22Rv1 (cell line): ENCODE results near the gene MTIF3.

Experiments
- H3K27ac ChIP-seq: fragments of 450-650 bp; 2 replicates; pipeline ENCODE4 v1.5.1; 2017
- ZFX ChIP-seq: fragments of 450-650 bp; IDR thresholded peaks from 2 replicates; pipeline ENCODE4 v1.6.1; 2017; ENCODE audit warnings: antibody characterized with exemption, borderline replicate concordance
- TF ChIP-seq, protein P1 (sequence below): fragments of 450-650 bp; IDR thresholded peaks from 2 replicates; pipeline ENCODE4 v1.5.1; 2017; ENCODE audit warnings: mild to moderate bottlenecking

The MTIF3 gene

DNA sequence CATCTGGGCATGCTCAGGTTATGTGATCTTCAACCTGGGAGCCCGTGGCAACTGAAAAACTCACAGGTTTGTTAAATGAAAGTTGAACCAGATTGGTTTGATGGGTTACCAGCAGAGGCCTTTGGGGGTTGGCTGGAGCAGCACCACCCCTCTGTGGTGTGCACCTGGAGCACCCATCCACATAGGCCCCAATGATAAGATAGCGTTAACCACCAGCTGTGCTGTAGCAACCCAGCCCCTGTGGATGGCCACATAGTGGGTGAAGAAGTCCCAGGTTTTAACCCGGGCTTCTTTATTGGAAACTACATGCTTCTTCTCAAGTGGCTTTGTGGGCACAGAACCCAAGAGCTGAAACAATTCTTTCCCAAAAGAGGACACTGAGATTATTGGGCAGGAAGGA, 22.6 kb upstream of the MTIF3 start:
- TF ChIP-seq, protein P1, sequence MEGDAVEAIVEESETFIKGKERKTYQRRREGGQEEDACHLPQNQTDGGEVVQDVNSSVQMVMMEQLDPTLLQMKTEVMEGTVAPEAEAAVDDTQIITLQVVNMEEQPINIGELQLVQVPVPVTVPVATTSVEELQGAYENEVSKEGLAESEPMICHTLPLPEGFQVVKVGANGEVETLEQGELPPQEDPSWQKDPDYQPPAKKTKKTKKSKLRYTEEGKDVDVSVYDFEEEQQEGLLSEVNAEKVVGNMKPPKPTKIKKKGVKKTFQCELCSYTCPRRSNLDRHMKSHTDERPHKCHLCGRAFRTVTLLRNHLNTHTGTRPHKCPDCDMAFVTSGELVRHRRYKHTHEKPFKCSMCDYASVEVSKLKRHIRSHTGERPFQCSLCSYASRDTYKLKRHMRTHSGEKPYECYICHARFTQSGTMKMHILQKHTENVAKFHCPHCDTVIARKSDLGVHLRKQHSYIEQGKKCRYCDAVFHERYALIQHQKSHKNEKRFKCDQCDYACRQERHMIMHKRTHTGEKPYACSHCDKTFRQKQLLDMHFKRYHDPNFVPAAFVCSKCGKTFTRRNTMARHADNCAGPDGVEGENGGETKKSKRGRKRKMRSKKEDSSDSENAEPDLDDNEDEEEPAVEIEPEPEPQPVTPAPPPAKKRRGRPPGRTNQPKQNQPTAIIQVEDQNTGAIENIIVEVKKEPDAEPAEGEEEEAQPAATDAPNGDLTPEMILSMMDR = no peak
- no peak for TF ChIP-seq ZFX
- no peak overlapping the region for H3K27ac ChIP-seq

DNA sequence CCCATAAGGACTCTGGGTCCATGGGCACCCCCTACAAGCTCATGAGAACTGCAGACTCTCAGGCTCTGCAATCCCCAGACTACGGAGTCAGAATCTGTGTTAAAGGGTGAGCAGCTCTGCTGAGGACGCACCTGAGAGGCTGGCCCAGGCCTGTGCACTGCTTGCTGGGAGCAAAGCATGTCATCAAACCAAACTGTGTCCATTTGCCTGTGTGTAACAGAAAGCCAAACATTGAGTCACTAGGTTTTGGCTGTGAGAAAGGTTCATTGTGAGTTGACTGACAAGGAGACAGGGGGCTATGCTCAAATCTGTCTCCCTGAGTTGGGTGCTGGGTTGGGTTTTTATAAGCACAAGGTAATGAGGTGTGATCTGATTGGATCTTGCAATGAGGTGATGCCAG, 22.1 kb upstream of the MTIF3 start:
- TF ChIP-seq, protein P1 = no peak
- TF ChIP-seq ZFX = no peak
- no peak overlapping the region for H3K27ac ChIP-seq

DNA sequence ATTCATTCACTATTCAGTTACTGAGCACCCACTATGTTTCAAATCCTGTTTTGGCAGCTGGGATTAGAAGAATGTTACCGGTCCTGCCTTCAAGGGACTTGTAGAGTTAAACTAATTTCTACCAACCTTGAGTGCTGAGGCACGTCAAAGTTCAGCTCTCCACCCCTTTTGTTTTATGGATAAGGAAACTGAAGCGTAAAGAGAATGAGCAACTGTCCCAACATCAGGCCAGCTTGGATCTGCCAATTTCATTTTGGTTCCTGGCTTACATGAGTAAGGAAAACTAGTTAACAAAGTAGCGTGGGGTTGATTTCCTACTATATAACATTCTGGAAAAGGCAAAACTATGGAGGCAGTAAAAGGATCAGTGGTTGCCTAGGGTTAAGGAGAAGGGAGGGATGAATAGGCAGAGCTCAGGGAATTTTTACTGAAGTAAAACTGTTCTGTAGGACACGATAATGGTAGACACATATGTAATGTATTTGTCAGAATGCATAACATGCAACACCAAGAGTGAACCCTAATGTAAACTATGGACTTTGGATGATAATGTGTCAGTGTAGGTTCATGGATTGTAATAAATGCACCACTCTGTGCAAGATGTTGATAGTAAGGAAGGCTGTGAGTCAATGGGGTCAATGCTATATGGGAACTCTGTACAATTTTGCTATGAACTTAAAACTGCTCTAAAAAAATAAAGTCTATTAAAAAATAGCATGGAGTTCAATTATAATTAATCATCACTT, 19.9 kb upstream of the MTIF3 start:
- H3K27ac ChIP-seq = no peak overlapping the region
- TF ChIP-seq ZFX = no peak
- TF ChIP-seq, protein P1 = no peak

DNA sequence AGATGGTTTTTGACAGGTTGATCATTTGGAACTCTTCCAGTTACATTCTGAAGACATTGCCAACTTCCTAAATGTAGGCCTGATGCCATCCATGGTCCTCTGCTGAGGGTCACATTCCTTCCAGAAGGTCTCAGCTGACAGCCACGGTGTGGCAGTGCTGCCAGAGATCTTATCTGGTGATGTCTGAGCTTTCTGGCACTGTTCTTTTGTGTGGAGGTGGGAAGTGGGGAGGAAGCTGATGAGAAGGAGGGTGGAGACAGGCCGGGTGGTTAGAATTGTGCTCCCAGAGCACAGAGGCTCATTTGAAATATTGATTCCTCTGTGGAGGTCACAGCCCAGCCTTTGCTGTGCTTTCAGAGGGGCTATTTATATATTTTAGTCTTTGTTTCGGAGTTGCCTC, 16.1 kb upstream of the MTIF3 start:
- no peak overlapping the region for H3K27ac ChIP-seq
- TF ChIP-seq ZFX = no peak
- TF ChIP-seq, protein P1 = no peak

DNA sequence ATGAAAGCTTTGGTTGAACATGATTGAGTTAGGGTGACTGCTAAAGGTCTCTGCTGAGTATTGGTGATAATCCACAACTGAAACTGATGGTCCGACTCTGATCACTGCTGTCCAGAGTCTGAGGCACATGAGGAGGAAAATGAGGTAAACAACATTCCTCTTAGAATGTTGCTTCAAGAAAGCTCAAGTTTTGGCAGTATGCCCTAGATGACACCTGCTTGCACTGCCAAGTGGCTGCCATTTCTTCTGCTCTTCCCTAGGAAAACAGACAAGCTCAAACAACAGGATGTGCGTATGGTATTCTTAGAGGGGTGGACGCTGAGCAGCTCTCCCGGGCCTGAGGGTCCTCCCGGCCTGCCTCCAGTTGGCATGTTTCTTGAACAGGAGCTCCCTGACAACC, 15.2 kb upstream of the MTIF3 start:
- no peak overlapping the region for H3K27ac ChIP-seq
- TF ChIP-seq, protein P1 = no peak
- TF ChIP-seq ZFX = no peak

- TF ChIP-seq, protein P1 = no peak
- TF ChIP-seq ZFX = no peak
- no peak overlapping the region for H3K27ac ChIP-seq
Observed at GRCh38 chr13:27463500-27463899, 13.1 kb upstream of the MTIF3 start.

- no peak overlapping the region for H3K27ac ChIP-seq
- TF ChIP-seq ZFX = no peak
- TF ChIP-seq, protein P1 = no peak
Observed at GRCh38 chr13:27461940-27462584, 11.7 kb upstream of the MTIF3 start.
